ENCODE results near the gene HSD17B4.

DNA sequence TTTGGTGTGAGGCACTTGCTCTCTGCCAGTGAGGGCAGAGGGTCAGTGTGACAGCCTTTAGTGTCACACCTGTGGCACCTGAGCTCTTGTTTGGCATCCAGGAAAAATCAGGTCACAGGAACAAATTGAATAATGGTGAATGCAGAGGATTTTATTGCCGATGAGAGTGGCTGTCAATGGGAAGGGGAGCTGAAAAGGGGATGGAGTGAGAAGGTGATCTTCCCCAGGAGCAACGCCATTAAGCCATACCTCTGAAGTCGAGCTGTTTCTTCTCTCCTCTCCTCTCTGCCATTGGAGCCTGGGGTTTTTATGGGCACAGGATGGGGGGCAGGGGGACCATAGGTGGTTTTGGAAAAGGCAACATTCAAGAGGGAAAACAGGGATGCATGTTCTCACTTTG lies 2.4 kb upstream of the HSD17B4 start:
- TF ChIP-seq, protein P1, sequence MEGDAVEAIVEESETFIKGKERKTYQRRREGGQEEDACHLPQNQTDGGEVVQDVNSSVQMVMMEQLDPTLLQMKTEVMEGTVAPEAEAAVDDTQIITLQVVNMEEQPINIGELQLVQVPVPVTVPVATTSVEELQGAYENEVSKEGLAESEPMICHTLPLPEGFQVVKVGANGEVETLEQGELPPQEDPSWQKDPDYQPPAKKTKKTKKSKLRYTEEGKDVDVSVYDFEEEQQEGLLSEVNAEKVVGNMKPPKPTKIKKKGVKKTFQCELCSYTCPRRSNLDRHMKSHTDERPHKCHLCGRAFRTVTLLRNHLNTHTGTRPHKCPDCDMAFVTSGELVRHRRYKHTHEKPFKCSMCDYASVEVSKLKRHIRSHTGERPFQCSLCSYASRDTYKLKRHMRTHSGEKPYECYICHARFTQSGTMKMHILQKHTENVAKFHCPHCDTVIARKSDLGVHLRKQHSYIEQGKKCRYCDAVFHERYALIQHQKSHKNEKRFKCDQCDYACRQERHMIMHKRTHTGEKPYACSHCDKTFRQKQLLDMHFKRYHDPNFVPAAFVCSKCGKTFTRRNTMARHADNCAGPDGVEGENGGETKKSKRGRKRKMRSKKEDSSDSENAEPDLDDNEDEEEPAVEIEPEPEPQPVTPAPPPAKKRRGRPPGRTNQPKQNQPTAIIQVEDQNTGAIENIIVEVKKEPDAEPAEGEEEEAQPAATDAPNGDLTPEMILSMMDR (conservative IDR thresholded peaks at IDR 0.05 in 1 of 2, IDR thresholded peaks at IDR 0.05 in 1 of 2; ENCODE audit: low read depth in 1 of 2, low read length in 2 of 2) = no peak
- TF ChIP-seq EZH2 (IDR thresholded peaks at IDR 0.05; ENCODE audit: low read length, missing control alignments) = no peak

All from fibroblast of lung (primary cell).